ENCODE measurements around the gene GJA9. TPM values are rescaled to one million over a fixed set of nuclear protein-coding genes. Genes with fewer than 3 reads are reported as not detected.

GJA9 gene
- total RNA-seq, 1 experiment from 2014 or later, result not detected

- H3K36me3 Mint-ChIP-seq, result no peaks in the 10 kb centered on the region
- ChIA-PET CTCF (interaction anchor here (0.6 to 1.2 kb wide), 5 partner anchors 8 to 952 kb away, joined by 3 to 5 read pairs (median 3); no protein-coding TSS in a partner anchor), POLR2A (no interaction called here)
- H3K4me3 Mint-ChIP-seq, result no peak overlapping the region
- no peaks in the 10 kb centered on the region for H3K4me1 Mint-ChIP-seq
- H3K27me3 Mint-ChIP-seq (ENCODE audit: low read depth), result no peaks in the 10 kb centered on the region
- H3K9me3 Mint-ChIP-seq, result no peaks in the 10 kb centered on the region
- no peak for TF ChIP-seq NFYB (CRISPR knock-in tag; conservative IDR thresholded peaks at IDR 0.05; ENCODE audit: low read depth)
- TF ChIP-seq MXD4 (CRISPR knock-in tag; IDR thresholded peaks at IDR 0.05; ENCODE audit: borderline replicate concordance), result no peak
- no peak for TF ChIP-seq ZNF425 (CRISPR knock-in tag; conservative IDR thresholded peaks at IDR 0.05)
- no peak for TF ChIP-seq ZNF232 (CRISPR knock-in tag; IDR thresholded peaks at IDR 0.05)
- TF ChIP-seq, protein P1, sequence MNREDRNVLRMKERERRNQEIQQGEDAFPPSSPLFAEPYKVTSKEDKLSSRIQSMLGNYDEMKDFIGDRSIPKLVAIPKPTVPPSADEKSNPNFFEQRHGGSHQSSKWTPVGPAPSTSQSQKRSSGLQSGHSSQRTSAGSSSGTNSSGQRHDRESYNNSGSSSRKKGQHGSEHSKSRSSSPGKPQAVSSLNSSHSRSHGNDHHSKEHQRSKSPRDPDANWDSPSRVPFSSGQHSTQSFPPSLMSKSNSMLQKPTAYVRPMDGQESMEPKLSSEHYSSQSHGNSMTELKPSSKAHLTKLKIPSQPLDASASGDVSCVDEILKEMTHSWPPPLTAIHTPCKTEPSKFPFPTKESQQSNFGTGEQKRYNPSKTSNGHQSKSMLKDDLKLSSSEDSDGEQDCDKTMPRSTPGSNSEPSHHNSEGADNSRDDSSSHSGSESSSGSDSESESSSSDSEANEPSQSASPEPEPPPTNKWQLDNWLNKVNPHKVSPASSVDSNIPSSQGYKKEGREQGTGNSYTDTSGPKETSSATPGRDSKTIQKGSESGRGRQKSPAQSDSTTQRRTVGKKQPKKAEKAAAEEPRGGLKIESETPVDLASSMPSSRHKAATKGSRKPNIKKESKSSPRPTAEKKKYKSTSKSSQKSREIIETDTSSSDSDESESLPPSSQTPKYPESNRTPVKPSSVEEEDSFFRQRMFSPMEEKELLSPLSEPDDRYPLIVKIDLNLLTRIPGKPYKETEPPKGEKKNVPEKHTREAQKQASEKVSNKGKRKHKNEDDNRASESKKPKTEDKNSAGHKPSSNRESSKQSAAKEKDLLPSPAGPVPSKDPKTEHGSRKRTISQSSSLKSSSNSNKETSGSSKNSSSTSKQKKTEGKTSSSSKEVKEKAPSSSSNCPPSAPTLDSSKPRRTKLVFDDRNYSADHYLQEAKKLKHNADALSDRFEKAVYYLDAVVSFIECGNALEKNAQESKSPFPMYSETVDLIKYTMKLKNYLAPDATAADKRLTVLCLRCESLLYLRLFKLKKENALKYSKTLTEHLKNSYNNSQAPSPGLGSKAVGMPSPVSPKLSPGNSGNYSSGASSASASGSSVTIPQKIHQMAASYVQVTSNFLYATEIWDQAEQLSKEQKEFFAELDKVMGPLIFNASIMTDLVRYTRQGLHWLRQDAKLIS (CRISPR knock-in tag; IDR thresholded peaks at IDR 0.05; ENCODE audit: borderline replicate concordance), result no peak
- no peak for TF ChIP-seq ZNF138 (CRISPR knock-in tag; conservative IDR thresholded peaks at IDR 0.05)
- TF ChIP-seq ESRRA (CRISPR knock-in tag; IDR thresholded peaks at IDR 0.05; ENCODE audit: borderline replicate concordance), result no peak
- no peak for TF ChIP-seq CBFB (CRISPR knock-in tag; IDR thresholded peaks at IDR 0.05; ENCODE audit: low read depth)
- TF ChIP-seq NR1H2 (CRISPR knock-in tag; IDR thresholded peaks at IDR 0.05), result no peak
- TF ChIP-seq NFATC4 (CRISPR knock-in tag; IDR thresholded peaks at IDR 0.05), result no peak
- DNase-seq (ENCODE audit: low spot score), result no peak
- no peak overlapping the region for H3K27ac Mint-ChIP-seq
- ATAC-seq, result no peak
Measured at GRCh38 chr1:38827318-38827717, 54.1 kb downstream of the GJA9 start.

GRCh38 chr1:38826886-38827285 is 54.5 kb downstream of the GJA9 start:
- ChIA-PET POLR2A (no interaction called here), CTCF (interaction anchor here (0.7 to 1.2 kb wide), 4 partner anchors 8 to 951 kb away, joined by 3 to 5 read pairs (median 3); no protein-coding TSS in a partner anchor)
- Mint-ChIP-seq H3K27ac (no peak overlapping the region), H3K27me3 (ENCODE audit: low read depth) (no peaks in the 10 kb centered on the region), H3K4me1 (no peaks in the 10 kb centered on the region), H3K9me3 (no peaks in the 10 kb centered on the region), H3K4me3 (no peak overlapping the region), H3K36me3 (no peaks in the 10 kb centered on the region)
- ATAC-seq, result no peak
- DNase-seq (ENCODE audit: low spot score), result no peak
- no peak for TF ChIP-seq MXD4 (CRISPR knock-in tag; IDR thresholded peaks at IDR 0.05; ENCODE audit: borderline replicate concordance)
- no peak for TF ChIP-seq ZNF396 (CRISPR knock-in tag; IDR thresholded peaks at IDR 0.05; ENCODE audit: borderline replicate concordance)
- TF ChIP-seq MYBL2 (CRISPR knock-in tag; IDR thresholded peaks at IDR 0.05), result no peak
- TF ChIP-seq OVOL2 (CRISPR knock-in tag; IDR thresholded peaks at IDR 0.05; ENCODE audit: borderline replicate concordance), result no peak
- no peak for TF ChIP-seq NFYB (CRISPR knock-in tag; conservative IDR thresholded peaks at IDR 0.05; ENCODE audit: low read depth)
- TF ChIP-seq ZNF281 (CRISPR knock-in tag; IDR thresholded peaks at IDR 0.05), result no peak
- no peak for TF ChIP-seq JAZF1 (CRISPR knock-in tag; IDR thresholded peaks at IDR 0.05)
- TF ChIP-seq, protein P2, sequence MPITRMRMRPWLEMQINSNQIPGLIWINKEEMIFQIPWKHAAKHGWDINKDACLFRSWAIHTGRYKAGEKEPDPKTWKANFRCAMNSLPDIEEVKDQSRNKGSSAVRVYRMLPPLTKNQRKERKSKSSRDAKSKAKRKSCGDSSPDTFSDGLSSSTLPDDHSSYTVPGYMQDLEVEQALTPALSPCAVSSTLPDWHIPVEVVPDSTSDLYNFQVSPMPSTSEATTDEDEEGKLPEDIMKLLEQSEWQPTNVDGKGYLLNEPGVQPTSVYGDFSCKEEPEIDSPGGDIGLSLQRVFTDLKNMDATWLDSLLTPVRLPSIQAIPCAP (CRISPR knock-in tag; IDR thresholded peaks at IDR 0.05), result no peak
- TF ChIP-seq, protein P3, sequence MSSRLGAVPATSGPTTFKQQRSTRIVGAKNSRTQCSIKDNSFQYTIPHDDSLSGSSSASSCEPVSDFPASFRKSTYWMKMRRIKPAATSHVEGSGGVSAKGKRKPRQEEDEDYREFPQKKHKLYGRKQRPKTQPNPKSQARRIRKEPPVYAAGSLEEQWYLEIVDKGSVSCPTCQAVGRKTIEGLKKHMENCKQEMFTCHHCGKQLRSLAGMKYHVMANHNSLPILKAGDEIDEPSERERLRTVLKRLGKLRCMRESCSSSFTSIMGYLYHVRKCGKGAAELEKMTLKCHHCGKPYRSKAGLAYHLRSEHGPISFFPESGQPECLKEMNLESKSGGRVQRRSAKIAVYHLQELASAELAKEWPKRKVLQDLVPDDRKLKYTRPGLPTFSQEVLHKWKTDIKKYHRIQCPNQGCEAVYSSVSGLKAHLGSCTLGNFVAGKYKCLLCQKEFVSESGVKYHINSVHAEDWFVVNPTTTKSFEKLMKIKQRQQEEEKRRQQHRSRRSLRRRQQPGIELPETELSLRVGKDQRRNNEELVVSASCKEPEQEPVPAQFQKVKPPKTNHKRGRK (CRISPR knock-in tag; IDR thresholded peaks at IDR 0.05; ENCODE audit: borderline replicate concordance), result no peak
- TF ChIP-seq, protein P4, sequence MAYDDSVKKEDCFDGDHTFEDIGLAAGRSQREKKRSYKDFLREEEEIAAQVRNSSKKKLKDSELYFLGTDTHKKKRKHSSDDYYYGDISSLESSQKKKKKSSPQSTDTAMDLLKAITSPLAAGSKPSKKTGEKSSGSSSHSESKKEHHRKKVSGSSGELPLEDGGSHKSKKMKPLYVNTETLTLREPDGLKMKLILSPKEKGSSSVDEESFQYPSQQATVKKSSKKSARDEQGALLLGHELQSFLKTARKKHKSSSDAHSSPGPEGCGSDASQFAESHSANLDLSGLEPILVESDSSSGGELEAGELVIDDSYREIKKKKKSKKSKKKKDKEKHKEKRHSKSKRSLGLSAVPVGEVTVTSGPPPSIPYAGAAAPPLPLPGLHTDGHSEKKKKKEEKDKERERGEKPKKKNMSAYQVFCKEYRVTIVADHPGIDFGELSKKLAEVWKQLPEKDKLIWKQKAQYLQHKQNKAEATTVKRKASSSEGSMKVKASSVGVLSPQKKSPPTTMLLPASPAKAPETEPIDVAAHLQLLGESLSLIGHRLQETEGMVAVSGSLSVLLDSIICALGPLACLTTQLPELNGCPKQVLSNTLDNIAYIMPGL (CRISPR knock-in tag; IDR thresholded peaks at IDR 0.05), result no peak
- no peak for TF ChIP-seq GRHL2 (CRISPR knock-in tag; IDR thresholded peaks at IDR 0.05; ENCODE audit: insufficient replicate concordance, severe bottlenecking)
- no peak for TF ChIP-seq HMGA2 (CRISPR knock-in tag; IDR thresholded peaks at IDR 0.05)
- TF ChIP-seq TCF7 (CRISPR knock-in tag; IDR thresholded peaks at IDR 0.05; ENCODE audit: low read depth), result no peak
